ENCODE measurements around the gene FAM187B. TPM values are rescaled to one million over a fixed set of nuclear protein-coding genes. Genes with fewer than 3 reads are reported as not detected.

The FAM187B gene
- total and polyA plus RNA-seq, 2 of the 4 experiments (the other 2 are of a cell fraction), result not detected

- Histone ChIP-seq H2AK9ac (replicated peaks; ENCODE audit: low read depth, low read length, poor library complexity) (peak overlapping the region; percentile 42), H3K4me3 (ENCODE audit: insufficient read depth, low read depth, low read length) (no peak overlapping the region), H2AFZ (replicated peaks; ENCODE audit: low read length, poor library complexity) (no peak overlapping the region), H2BK5ac (ENCODE audit: low read depth, low read length, poor library complexity, severe bottlenecking) (no peak overlapping the region), H3K9me1 (ENCODE audit: insufficient read depth, low read length) (no peaks in the 10 kb centered on the region), H3K36me3 (ENCODE audit: control insufficient read depth, insufficient read depth, low read length) (no peaks in the 10 kb centered on the region), H3K23ac (ENCODE audit: low read depth, low read length) (no peak overlapping the region), H3K4me2 (ENCODE audit: low read depth, low read length) (no peak overlapping the region), H3K56ac (ENCODE audit: extremely low read depth, insufficient read depth, low read length) (no peak overlapping the region), H3K9me3 (ENCODE audit: control insufficient read depth, insufficient read depth, low read length) (no peaks in the 10 kb centered on the region), H3K27me3 (ENCODE audit: control insufficient read depth, insufficient read depth, low read length) (peaks cover 10% of the 10 kb centered on the region), H3K18ac (ENCODE audit: low read depth, low read length) (no peak overlapping the region), H3K9ac (ENCODE audit: low read depth, low read length) (no peak overlapping the region), H4K91ac (ENCODE audit: insufficient read depth, low read depth, low read length) (no peak overlapping the region), H3K79me1 (ENCODE audit: low read depth in 1 of 2, low read length in 2 of 2) (no peaks in the 10 kb centered on the region), H3K4ac (ENCODE audit: low read depth, low read length) (no peak overlapping the region), H4K20me1 (ENCODE audit: insufficient read depth, low read length) (no peaks in the 10 kb centered on the region), H3K4me1 (ENCODE audit: control insufficient read depth, insufficient read depth, low read length) (no peaks in the 10 kb centered on the region), H2BK15ac (ENCODE audit: low read depth, low read length) (no peak overlapping the region), H4K5ac (ENCODE audit: low read depth, low read length) (no peak overlapping the region), H2BK120ac (ENCODE audit: low read depth, low read length) (no peak overlapping the region), H2AK5ac (ENCODE audit: low read depth, low read length) (no peak overlapping the region), H3K14ac (replicated peaks; ENCODE audit: low read depth, low read length) (no peak overlapping the region), H3K27ac (ENCODE audit: insufficient read depth, low read length) (no peak overlapping the region), H4K8ac (ENCODE audit: low read depth in 2 of 2, low read length in 2 of 2) (no peak overlapping the region), H2BK20ac (ENCODE audit: low read depth, low read length) (no peak overlapping the region)
- intact Hi-C loops (cut with micrococcal nuclease), result no loop called here
- dilution Hi-C loops (cut with HindIII; ENCODE audit: low sequenced_read_pairs, unreplicated experiment), result no loop called here
- CTCF ChIA-PET, result no interaction called here
- in situ Hi-C loops (cut with MboI; ENCODE audit: low sequenced_read_pairs), result no loop called here
- DNase-seq (no peak), ATAC-seq (ENCODE audit: low read depth) (no peak)
- WGBS, 2 experiments (ENCODE audit: extremely low coverage in 2 of 2, insufficient read length in 1 of 2), result 0% methylated on average over 1 of the region's 13 CpGs; no CpG with 5 or more reads in 1 of the 2 experiments
- POLR2A ChIA-PET (ENCODE audit: unreplicated experiment), result no interaction called here
- no TSS peak for BruUV-seq (replicated peaks)
- TF ChIP-seq FOS (IDR thresholded peaks at IDR 0.05; ENCODE audit: low read depth, low read length) (no peak), RFX5 (IDR thresholded peaks at IDR 0.05; ENCODE audit: low read depth, low read length) (no peak), RCOR1 (IDR thresholded peaks at IDR 0.05; ENCODE audit: insufficient replicate concordance, low read length) (no peak), RAD21 (IDR thresholded peaks at IDR 0.05; ENCODE audit: low read length) (no peak), BHLHE40 (IDR thresholded peaks at IDR 0.05; ENCODE audit: low read depth, low read length) (no peak), CTCF (conservative IDR thresholded peaks at IDR 0.05; ENCODE audit: low read depth, low read length) (no peak), SMC3 (IDR thresholded peaks at IDR 0.05; ENCODE audit: low read depth, low read length) (no peak), MAFK (IDR thresholded peaks at IDR 0.05; ENCODE audit: low read depth, low read length) (no peak), ELK1 (IDR thresholded peaks at IDR 0.05; ENCODE audit: borderline replicate concordance, low read depth, low read length) (no peak), MXI1 (IDR thresholded peaks at IDR 0.05; ENCODE audit: borderline replicate concordance, low read depth, low read length) (no peak), MAZ (IDR thresholded peaks at IDR 0.05; ENCODE audit: borderline replicate concordance, low read depth, low read length) (no peak), POLR2A (IDR thresholded peaks at IDR 0.05; ENCODE audit: low read depth, low read length) (no peak), NFE2L2 (IDR thresholded peaks at IDR 0.05; ENCODE audit: low read depth, low read length) (no peak), CHD1 (IDR thresholded peaks at IDR 0.05; ENCODE audit: low read depth, low read length) (no peak), USF2 (IDR thresholded peaks at IDR 0.05; ENCODE audit: low read depth, low read length) (no peak)
Observed at GRCh38 chr19:35204799-35205732, 23.5 kb downstream of the FAM187B start.
